H1 (cell line): ENCODE data around the gene EPX. TPM values are rescaled to one million over a fixed set of nuclear protein-coding genes. Genes with fewer than 3 reads are reported as not detected.

Source experiments
- CTCF ChIA-PET: fragments of 300-600 bp; sonication (Branson Sonifier 250); formaldehyde crosslinking; loops from one replicate; lab custom pipeline; 2021; ENCODE audit not compliant: partially characterized antibody; lab: Charles Lee
- POLR2A ChIA-PET: fragments of 300-600 bp; sonication (Branson Sonifier 250); formaldehyde crosslinking; loops from one replicate; lab custom pipeline; 2021; ENCODE audit warnings: inconsistent platforms; ENCODE audit not compliant: partially characterized antibody; lab: Charles Lee
- DNase-seq, 2 experiments: peaks; one replicate each; pipeline versions ENCODE4 v3.0.0 to v3.0.0-alpha.2; 2010 to 2022; ENCODE audit warnings: low spot score in 2 of 2, low read depth in 1 of 2, mixed read lengths in 1 of 2
- FAIRE-seq: peaks from 2 replicates; lab custom pipeline; 2011; peaks lifted over from hg19 to GRCh38; lab: Jason Lieb, UNC
- H2AFZ ChIP-seq: 2 replicates; pipeline ENCODE4 v1.8.1; 2012; ENCODE audit warnings: low read length, inconsistent platforms
- H2AK5ac ChIP-seq: 2 replicates; pipeline ENCODE4 v1.6.1; 2013; ENCODE audit warnings: low read depth, low read length
- H2BK120ac ChIP-seq: replicated peaks from 2 replicates; pipeline ENCODE3; 2013; ENCODE audit warnings: low read depth, low read length, inconsistent platforms
- H2BK12ac ChIP-seq: 2 replicates; pipeline ENCODE4 v1.6.1; 2013; ENCODE audit warnings: low read depth, low read length
- H2BK15ac ChIP-seq: 2 replicates; pipeline ENCODE4 v1.6.1; 2013; ENCODE audit warnings: low read length
- H2BK20ac ChIP-seq: 2 replicates; pipeline ENCODE4 v1.6.1; 2013; ENCODE audit warnings: low read length
- H2BK5ac ChIP-seq: 2 replicates; pipeline ENCODE4 v1.6.1; 2013; ENCODE audit warnings: low read depth, low read length
- H3K14ac ChIP-seq: 2 replicates; pipeline ENCODE4 v1.6.1; 2013; ENCODE audit warnings: inconsistent platforms; ENCODE audit not compliant: insufficient read length
- H3K18ac ChIP-seq: 2 replicates; pipeline ENCODE4 v1.6.1; 2013; ENCODE audit warnings: low read length; ENCODE audit errors: extremely low read depth
- H3K23ac ChIP-seq: 2 replicates; pipeline ENCODE4 v1.6.1; 2013; ENCODE audit warnings: inconsistent platforms; ENCODE audit not compliant: insufficient read length
- H3K23me2 ChIP-seq: 2 replicates; pipeline ENCODE4 v1.6.1; 2013; ENCODE audit warnings: low read depth, low read length
- H3K27ac ChIP-seq: 2 replicates; pipeline ENCODE4 v1.6.1; 2011; ENCODE audit warnings: low read depth, low read length, inconsistent platforms
- H3K27me3 ChIP-seq, 4 experiments: replicated peaks in 1 of 4; 1 replicate in 1 of 4; 2 replicates in 3 of 4; pipeline versions ENCODE4 v1.6.1 to v1.8.1; 2011 to 2013; ENCODE audit warnings: low read length in 3 of 4, mild to moderate bottlenecking in 3 of 4, inconsistent platforms in 2 of 4, mixed read lengths in 2 of 4, moderate library complexity in 1 of 4; ENCODE audit not compliant: control insufficient read depth in 3 of 4, insufficient read depth in 3 of 4; ENCODE audit errors: extremely low read depth in 1 of 4
- H3K36me3 ChIP-seq, 4 experiments: 2 replicates each; pipeline versions ENCODE4 v1.6.1 to v1.8.1; 2011 to 2013; ENCODE audit warnings: mild to moderate bottlenecking in 4 of 4, low read length in 3 of 4, moderate library complexity in 2 of 4, control low read depth in 1 of 4, inconsistent platforms in 1 of 4; ENCODE audit not compliant: insufficient read depth in 4 of 4, control insufficient read depth in 2 of 4
- H3K4ac ChIP-seq: replicated peaks from 2 replicates; pipeline ENCODE3; 2013; ENCODE audit warnings: low read length, low read depth, mixed read lengths, inconsistent platforms; ENCODE audit not compliant: insufficient read length
- H3K4me1 ChIP-seq, 4 experiments: replicated peaks in 1 of 4; 1 replicate in 1 of 4; 2 replicates in 3 of 4; pipeline versions ENCODE4 v1.6.1 to v1.8.1; 2011 to 2013; ENCODE audit warnings: low read length in 3 of 4, inconsistent platforms in 2 of 4, mixed read lengths in 1 of 4; ENCODE audit not compliant: insufficient read depth in 4 of 4, control insufficient read depth in 3 of 4
- H3K4me2 ChIP-seq, 2 experiments: 2 replicates each; pipeline versions ENCODE4 v1.6.1 to v1.8.1; 2011 to 2013; ENCODE audit warnings: low read depth in 2 of 2, low read length in 2 of 2, control low read depth in 1 of 2, inconsistent platforms in 1 of 2, mild to moderate bottlenecking in 1 of 2; ENCODE audit not compliant: insufficient read depth in 1 of 2
- H3K4me3 ChIP-seq, 4 experiments: fragments of 200-600, 300-600 bp in 1 of 4; sonication (generic), shearing (Covaris generic), sonication (Bioruptor Twin) in 1 of 4; 2 replicates each; pipeline versions ENCODE4 v1.5.1 to v1.8.1; 2011 to 2016; ENCODE audit warnings: low read length in 4 of 4, low read depth in 3 of 4, control low read depth in 2 of 4, inconsistent platforms in 2 of 4, mild to moderate bottlenecking in 2 of 4, mixed read lengths in 1 of 4, moderate library complexity in 1 of 4; ENCODE audit not compliant: insufficient read depth in 2 of 4; ENCODE audit errors: extremely low read depth in 1 of 4
- H3K56ac ChIP-seq: replicated peaks from 2 replicates; pipeline ENCODE3; 2013; ENCODE audit warnings: low read depth, mild to moderate bottlenecking, mixed read lengths, low read length, inconsistent platforms; ENCODE audit not compliant: insufficient read length
- H3K79me1 ChIP-seq: 2 replicates; pipeline ENCODE4 v1.6.1; 2013; ENCODE audit warnings: low read depth, low read length, control low read depth
- H3K79me2 ChIP-seq, 2 experiments: 2 replicates each; pipeline versions ENCODE4 v1.6.1 to v1.8.1; 2012 to 2013; ENCODE audit warnings: low read length in 2 of 2, mild to moderate bottlenecking in 2 of 2, inconsistent platforms in 1 of 2; ENCODE audit not compliant: insufficient read depth in 2 of 2, control insufficient read depth in 1 of 2
- H3K9ac ChIP-seq, 4 experiments: replicated peaks in 1 of 4; 1 replicate in 1 of 4; 2 replicates in 3 of 4; pipeline versions ENCODE4 v1.6.1 to v1.8.1; 2011 to 2013; ENCODE audit warnings: low read depth in 3 of 4, low read length in 3 of 4, control low read depth in 2 of 4, mild to moderate bottlenecking in 2 of 4, moderate library complexity in 2 of 4, inconsistent platforms in 1 of 4; ENCODE audit errors: extremely low read depth in 1 of 4
- H3K9me3 ChIP-seq, 2 experiments: 2 replicates each; pipeline versions ENCODE4 v1.6.1 to v1.8.1; 2012 to 2013; ENCODE audit warnings: mild to moderate bottlenecking in 2 of 2, moderate library complexity in 2 of 2, control low read depth in 1 of 2, inconsistent platforms in 1 of 2, low read depth in 1 of 2, low read length in 1 of 2, mixed read lengths in 1 of 2; ENCODE audit not compliant: insufficient read depth in 2 of 2
- H4K20me1 ChIP-seq, 2 experiments: replicated peaks in 1 of 2; 2 replicates each; pipeline versions ENCODE3 to v1.8.1; 2011 to 2013; ENCODE audit warnings: inconsistent platforms in 2 of 2, low read length in 2 of 2, mild to moderate bottlenecking in 1 of 2; ENCODE audit not compliant: insufficient read depth in 2 of 2, control insufficient read depth in 1 of 2
- H4K5ac ChIP-seq: 2 replicates; pipeline ENCODE4 v1.6.1; 2013; ENCODE audit warnings: low read length, low read depth, mixed read lengths, inconsistent platforms; ENCODE audit not compliant: insufficient read length
- H4K8ac ChIP-seq: 2 replicates; pipeline ENCODE4 v1.8.0; 2013; ENCODE audit warnings: mild to moderate bottlenecking, moderate library complexity, low read length, inconsistent platforms; ENCODE audit not compliant: insufficient read depth; ENCODE audit errors: extremely low read depth
- H4K91ac ChIP-seq: replicated peaks from 2 replicates; pipeline ENCODE3; 2013; ENCODE audit warnings: low read length, mixed read lengths, inconsistent platforms; ENCODE audit not compliant: insufficient read length
- CTCF ChIP-seq, 3 experiments: IDR thresholded peaks; 1 replicate in 2 of 3; 2 replicates in 1 of 3; pipeline versions ENCODE4 v1.5.1 to v1.6.1; 2011; ENCODE audit warnings: low read length in 3 of 3, mild to moderate bottlenecking in 3 of 3, inconsistent platforms in 2 of 3, low read depth in 1 of 3, moderate library complexity in 1 of 3; ENCODE audit not compliant: insufficient read depth in 1 of 3; ENCODE audit errors: control extremely low read depth in 1 of 3
- E2F6 ChIP-seq: IDR thresholded peaks from 2 replicates; pipeline ENCODE4 v1.6.1; 2012; ENCODE audit warnings: inconsistent platforms
- HDAC2 ChIP-seq, 2 experiments: fragments of 300-600 bp in 1 of 2; sonication (generic) in 1 of 2; IDR thresholded peaks; 2 replicates each; pipeline ENCODE4 v1.6.1; 2011 to 2012; ENCODE audit warnings: low read depth in 2 of 2, low read length in 2 of 2, mild to moderate bottlenecking in 2 of 2, moderate library complexity in 2 of 2, borderline replicate concordance in 1 of 2, inconsistent platforms in 1 of 2
- KDM4A ChIP-seq: IDR thresholded peaks from one replicate; pipeline ENCODE4 v1.7.1; 2012; ENCODE audit warnings: low read depth, mild to moderate bottlenecking, moderate library complexity, low read length, inconsistent platforms; ENCODE audit not compliant: severe bottlenecking
- MAFK ChIP-seq: IDR thresholded peaks from 2 replicates; pipeline ENCODE4 v1.6.1; 2012; ENCODE audit warnings: low read depth, mild to moderate bottlenecking, improper control_type of control experiment, low read length
- PHF8 ChIP-seq: fragments of 200-600 bp; sonication (generic); conservative IDR thresholded peaks from 2 replicates; pipeline ENCODE4 v1.7.1; 2012; ENCODE audit warnings: low read depth, mild to moderate bottlenecking, inconsistent platforms, low read length, moderate library complexity
- RXRA ChIP-seq: IDR thresholded peaks from 2 replicates; pipeline ENCODE4 v1.6.1; 2011; ENCODE audit warnings: low read depth, mild to moderate bottlenecking, low read length, moderate library complexity; ENCODE audit not compliant: insufficient read depth
- SRF ChIP-seq: IDR thresholded peaks from 2 replicates; pipeline ENCODE4 v1.6.1; 2011; ENCODE audit warnings: mild to moderate bottlenecking, low read depth, low read length, moderate library complexity
- SUZ12 ChIP-seq: fragments of 200-600 bp; sonication (generic); IDR thresholded peaks from 2 replicates; pipeline ENCODE4 v1.6.1; 2012; ENCODE audit warnings: mild to moderate bottlenecking, inconsistent platforms, low read length, moderate library complexity, mixed read lengths
- WGBS, 2 experiments: shearing (Covaris generic) in 1 of 2; methylation state at CpG; one replicate each; pipeline versions ENCODE4 v1.1.6 to v1.1.7; 2013 to 2015; ENCODE audit warnings: low lambda C conversion rate in 2 of 2, mixed read lengths in 2 of 2, inconsistent platforms in 1 of 2, low coverage in 1 of 2, missing lambda C conversion rate in 1 of 2; ENCODE audit not compliant: insufficient replicate concordance in 2 of 2, insufficient coverage in 1 of 2, insufficient read length in 1 of 2; ENCODE audit errors: extremely low coverage in 1 of 2, missing lambda C conversion rate in 1 of 2; 5-methylcytosine and 5-hydroxymethylcytosine counted together
- polyA plus RNA-seq, 7 experiments: library from polyadenylated mRNA; depleted of rRNA in 3 of 7; stranded (reverse) in 5 of 7; unstranded in 2 of 7; fragments of >200 nt in 5 of 7; fragments of 200-250 nt in 2 of 7; gene quantifications; 1 replicate in 5 of 7; 2 replicates in 1 of 7; 4 replicates in 1 of 7; pipeline versions ENCODE4 v1.2.1 to v1.2.3, GENCODE V29; 2011 to 2013; ENCODE audit warnings: missing spikeins in 2 of 7, mixed read lengths in 2 of 7
- total RNA-seq: library from RNA; stranded (reverse); fragmentation: NEBNext Ultra II Directional; extraction: Animal tissue kit (Norgen Biotek cat#: 25700); gene quantifications from 2 replicates; pipeline ENCODE4 v1.2.1, GENCODE V29; 2021

The EPX gene
- total and polyA plus RNA-seq, 2 of the 8 experiments (the other 6 are each of a cell fraction or from before 2014, with no cell fraction given), result not detected

DNA sequence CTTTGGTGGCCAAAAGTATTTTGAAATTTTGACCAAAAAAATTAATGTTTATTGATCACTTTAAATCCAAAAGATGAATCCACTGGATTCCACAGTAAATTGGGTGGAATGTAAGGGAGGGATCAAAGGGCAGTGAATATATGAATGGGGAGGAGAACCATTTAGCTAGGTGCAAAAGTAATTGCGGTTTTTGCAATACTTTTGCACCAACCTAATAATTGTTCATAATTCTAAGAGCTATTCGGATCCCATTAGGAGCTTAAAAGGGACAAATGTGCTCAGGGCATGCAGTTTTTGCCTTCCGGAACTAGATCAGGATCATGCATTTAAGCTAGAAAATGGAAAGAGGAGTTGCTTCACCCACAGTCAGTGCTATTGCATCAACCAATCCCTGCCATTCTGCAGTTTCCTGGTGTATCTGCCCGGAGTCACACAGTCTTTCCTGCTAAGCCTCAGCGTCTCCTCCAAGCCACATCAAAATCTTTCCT lies 45.7 kb downstream of the EPX start, which contains the start of gene LPO:
Gene LPO (plus strand): TSS at position 438 of the 488 bp plus-strand sequence. CDS start 4,396 bp downstream, outside the sequence.
- H3K79me1 ChIP-seq, result no peaks in the 10 kb centered on the region
- no peak within 1 kb of the TSS for H3K56ac ChIP-seq
- H3K4me2 ChIP-seq, result no peak within 1 kb of the TSS
- CTCF ChIA-PET, result interaction anchor here (1.0 to 4.5 kb wide), 9 partner anchors 9 to 66 kb away, joined by 3 to 50 read pairs (median 5); partner anchors contain the start of gene MKS1
- no peak within 1 kb of the TSS for H3K4ac ChIP-seq
- no peak within 1 kb of the TSS for H4K91ac ChIP-seq
- peaks cover 0 to 7% (median 0%) of the 10 kb centered on the region in 4 experiments; a peak in 3 of 7 replicates for H3K4me1 ChIP-seq
- no peak within 1 kb of the TSS for H3K9ac ChIP-seq
- H3K14ac ChIP-seq, result no peak within 1 kb of the TSS
- H3K79me2 ChIP-seq, result no peaks in the 10 kb centered on the region
- H2BK12ac ChIP-seq, result no peak within 1 kb of the TSS
- no peak within 1 kb of the TSS for H3K27ac ChIP-seq
- FAIRE-seq (no peak), DNase-seq (no peak)
- H3K23me2 ChIP-seq, result no peaks in the 10 kb centered on the region
- 83% methylated on average over 5 of the region's 5 CpGs; no CpG with 5 or more reads in 1 of the 2 experiments for WGBS, 2 experiments
- no peaks in the 10 kb centered on the region for H3K9me3 ChIP-seq
- no peak within 1 kb of the TSS for H3K18ac ChIP-seq
- H2BK5ac ChIP-seq, result no peak within 1 kb of the TSS
- H2AK5ac ChIP-seq, result no peak within 1 kb of the TSS
- H2BK120ac ChIP-seq, result no peak within 1 kb of the TSS
- H2BK15ac ChIP-seq, result no peak within 1 kb of the TSS
- no peak within 1 kb of the TSS for H2BK20ac ChIP-seq
- H4K8ac ChIP-seq, result no peak within 1 kb of the TSS
- no peak within 1 kb of the TSS for H3K4me3 ChIP-seq
- peaks cover 0 to 7% (median 3%) of the 10 kb centered on the region in 4 experiments; a peak in 4 of 7 replicates for H3K27me3 ChIP-seq
- no peak within 1 kb of the TSS for H4K5ac ChIP-seq
- POLR2A ChIA-PET, result interaction anchor here (0.8 to 2.0 kb wide), 6 partner anchors 8 to 27 kb away, joined by 3 to 6 read pairs (median 4); no protein-coding TSS in a partner anchor
- 0 out of 2 replicates have a peak within 1 kb of the TSS, but pooled peaks have one; percentile 14 for H2AFZ ChIP-seq
- no peaks in the 10 kb centered on the region for H3K36me3 ChIP-seq
- H3K23ac ChIP-seq, result no peak within 1 kb of the TSS
- H4K20me1 ChIP-seq, result no peaks in the 10 kb centered on the region
- TF ChIP-seq CTCF (IDR thresholded peaks at IDR 0.05; ENCODE audit: control extremely low read depth in 1 of 3, insufficient read depth in 1 of 3, low read depth in 1 of 3, low read length in 3 of 3), result no peak
- TF ChIP-seq RXRA, result no peak
- TF ChIP-seq HDAC2 (IDR thresholded peaks at IDR 0.05; ENCODE audit: borderline replicate concordance in 1 of 2, low read depth in 2 of 2, low read length in 2 of 2), result no peak
- no peak for TF ChIP-seq E2F6
- no peak for TF ChIP-seq PHF8
- no peak for TF ChIP-seq SRF
- no peak for TF ChIP-seq SUZ12
- TF ChIP-seq MAFK, result no peak
- TF ChIP-seq KDM4A, result no peak
